ENCODE data around the gene INSYN2B. TPM values are rescaled to one million over a fixed set of nuclear protein-coding genes. Genes with fewer than 3 reads are reported as not detected.

Gene INSYN2B
- total RNA-seq, 3 donors from 2014 or later (not counting 1 experiment from before 2014, with no cell fraction given), result not detected

GRCh38 chr5:169897481-169897880 is 82.8 kb downstream of the INSYN2B start:
- Mint-ChIP-seq H3K27ac (no peak overlapping the region), H3K27me3 (ENCODE audit: low read depth in 2 of 2) (no peaks in the 10 kb centered on the region), H3K4me3 (no peak overlapping the region), H3K4me1 (peaks cover 56 to 58% of the 10 kb centered on the region in 2 donors), H3K36me3 (no peaks in the 10 kb centered on the region), H3K9me3 (no peaks in the 10 kb centered on the region)
- intact Hi-C loops (cut with micrococcal nuclease), result no loop called here
- peaks cover 3% of the 10 kb centered on the region for H3K36me3 ChIP-seq (ENCODE audit: control insufficient read depth, insufficient read depth, low read length)
- 91% methylated on average over 4 of the region's 4 CpGs for WGBS (ENCODE audit: insufficient coverage)
- no peak overlapping the region for H3K27ac ChIP-seq (ENCODE audit: low read length)
- TF ChIP-seq CTCF (IDR thresholded peaks at IDR 0.05), result no peak
- H3K9me3 ChIP-seq (ENCODE audit: control insufficient read depth, insufficient read depth, low read length), result no peaks in the 10 kb centered on the region
- DNase-seq, result no peak
- H3K27me3 ChIP-seq (ENCODE audit: control insufficient read depth, insufficient read depth, low read length), result no peaks in the 10 kb centered on the region
- H3K4me3 ChIP-seq (ENCODE audit: low read length), result no peak overlapping the region
- H3K4me1 ChIP-seq (ENCODE audit: control insufficient read depth, insufficient read depth, low read length), result peaks cover 4% of the 10 kb centered on the region
- no peak for ATAC-seq

GRCh38 chr5:169895926-169896325 is 84.4 kb downstream of the INSYN2B start:
- no peak for TF ChIP-seq CTCF (IDR thresholded peaks at IDR 0.05)
- Mint-ChIP-seq H3K9me3 (no peaks in the 10 kb centered on the region), H3K4me3 (no peak overlapping the region), H3K27me3 (ENCODE audit: low read depth in 2 of 2) (no peaks in the 10 kb centered on the region), H3K27ac (no peak overlapping the region), H3K36me3 (no peaks in the 10 kb centered on the region), H3K4me1 (peaks cover 47 to 50% of the 10 kb centered on the region in 2 donors)
- WGBS (ENCODE audit: insufficient coverage), result 97% methylated on average over 7 of the region's 7 CpGs
- Histone ChIP-seq H3K9me3 (ENCODE audit: control insufficient read depth, insufficient read depth, low read length) (no peaks in the 10 kb centered on the region), H3K27me3 (ENCODE audit: control insufficient read depth, insufficient read depth, low read length) (no peaks in the 10 kb centered on the region), H3K4me1 (ENCODE audit: control insufficient read depth, insufficient read depth, low read length) (no peaks in the 10 kb centered on the region), H3K36me3 (ENCODE audit: control insufficient read depth, insufficient read depth, low read length) (peaks cover 3% of the 10 kb centered on the region), H3K4me3 (ENCODE audit: low read length) (no peak overlapping the region), H3K27ac (ENCODE audit: low read length) (no peak overlapping the region)
- intact Hi-C loops (cut with micrococcal nuclease), result no loop called here
- no peak for ATAC-seq
- DNase-seq, result no peak

- peak overlapping the region in 1 of 2 donors; percentile 15 for H3K27ac Mint-ChIP-seq
These were observed 86.7 kb downstream of the INSYN2B start for GRCh38 chr5:169893571-169893970.

More at GRCh38 chr5:169893571-169893970, 86.7 kb downstream of the INSYN2B start:
- Histone ChIP-seq H3K27ac (ENCODE audit: low read length) (no peak overlapping the region), H3K9me3 (ENCODE audit: control insufficient read depth, insufficient read depth, low read length) (no peaks in the 10 kb centered on the region), H3K36me3 (ENCODE audit: control insufficient read depth, insufficient read depth, low read length) (no peaks in the 10 kb centered on the region), H3K4me1 (ENCODE audit: control insufficient read depth, insufficient read depth, low read length) (no peaks in the 10 kb centered on the region), H3K27me3 (ENCODE audit: control insufficient read depth, insufficient read depth, low read length) (no peaks in the 10 kb centered on the region), H3K4me3 (ENCODE audit: low read length) (no peak overlapping the region)
- DNase-seq, result no peak
- Mint-ChIP-seq H3K4me3 (no peak overlapping the region), H3K9me3 (no peaks in the 10 kb centered on the region), H3K27me3 (ENCODE audit: low read depth in 2 of 2) (no peaks in the 10 kb centered on the region), H3K36me3 (no peaks in the 10 kb centered on the region), H3K4me1 (peaks cover 40 to 44% of the 10 kb centered on the region in 2 donors)
- intact Hi-C loops (cut with micrococcal nuclease), result no loop called here
- no peak for ATAC-seq
- TF ChIP-seq CTCF (IDR thresholded peaks at IDR 0.05), result no peak
- WGBS (ENCODE audit: insufficient coverage), result 63% methylated on average over 2 of the region's 2 CpGs

Data from natural killer cell (primary cell).